K562 (cell line): Measurements from ENCODE around the gene AMN1. TPM values are rescaled to one million over a fixed set of nuclear protein-coding genes. Genes with fewer than 3 reads are reported as not detected.

Source experiments
- ARHGAP35 ChIP-seq: fragments of 450-650 bp; IDR thresholded peaks from 2 replicates; pipeline ENCODE4 v1.6.1; 2018; ENCODE audit not compliant: partially characterized antibody
- BMI1 ChIP-seq: fragments of 150-350 bp; IDR thresholded peaks from 2 replicates; pipeline ENCODE4 v1.6.1; 2014; ENCODE audit warnings: low read length
- HIVEP1 ChIP-seq: fragments of 250-450 bp; sonication (Bioruptor Pico); IDR thresholded peaks from 2 replicates; pipeline ENCODE4 v1.4.0; 2020; ENCODE audit warnings: mild to moderate bottlenecking
- PHF21A ChIP-seq: fragments of 450-650 bp; IDR thresholded peaks from 2 replicates; pipeline ENCODE4 v1.6.1; 2017; ENCODE audit warnings: low read depth, borderline replicate concordance
- ZNF76 ChIP-seq: fragments of 250-450 bp; sonication (Bioruptor Pico); IDR thresholded peaks from 2 replicates; pipeline ENCODE4 v1.4.0; 2020; ENCODE audit warnings: mild to moderate bottlenecking, moderate library complexity, borderline replicate concordance
- polyA plus RNA-seq, 8 experiments: library from polyadenylated mRNA; depleted of rRNA in 4 of 8; stranded (reverse) in 5 of 8; unstranded in 3 of 8; fragments of >200 nt; fragmentation: Nextera tagmentation in 2 of 8; fragmentation: Illumina TruSeq in 1 of 8; extraction: Ambion mirVana in 2 of 8; extraction: Trizol in 1 of 8; gene quantifications; 2 replicates each; pipeline versions ENCODE4 v1.2.1 to v1.2.3, GENCODE V29; 2011 to 2014; ENCODE audit warnings: inconsistent platforms in 1 of 8, missing spikeins in 1 of 8
- total RNA-seq, 7 experiments: library from RNA; depleted of rRNA in 6 of 7; stranded (reverse); fragments of >200 nt in 6 of 7; fragmentation: Illumina TruSeq in 2 of 7; extraction: Trizol in 2 of 7; gene quantifications; 2 replicates each; pipeline versions ENCODE4 v1.2.1 to v1.2.3, GENCODE V29; 2011 to 2021; ENCODE audit warnings: low replicate concordance in 1 of 7
- TF ChIP-seq, protein P1 (sequence below), 2 experiments: IDR thresholded peaks in 1 of 2; conservative IDR thresholded peaks in 1 of 2; 2 replicates each; pipeline ENCODE4 v1.6.1; 2016; ENCODE audit warnings: low read depth in 2 of 2, mild to moderate bottlenecking in 1 of 2, missing compliant biosample characterization in 1 of 2, missing genetic modification characterization in 1 of 2, moderate library complexity in 1 of 2
- TF ChIP-seq, protein P2 (sequence below): IDR thresholded peaks from 2 replicates; pipeline ENCODE4 v1.6.1; 2011; ENCODE audit warnings: borderline replicate concordance, low read depth, mild to moderate bottlenecking, moderate library complexity, low read length; ENCODE audit not compliant: insufficient read depth, poor library complexity, severe bottlenecking
- TF ChIP-seq, protein P3 (sequence below): fragments of 450-650 bp; IDR thresholded peaks from 2 replicates; pipeline ENCODE4 v1.6.1; 2018; ENCODE audit not compliant: partially characterized antibody
- TF ChIP-seq, protein P4 (sequence below): fragments of 150-350 bp; IDR thresholded peaks from 2 replicates; pipeline ENCODE4 v1.6.1; 2014; ENCODE audit warnings: low read depth, mild to moderate bottlenecking, low read length, borderline replicate concordance
- TF ChIP-seq, protein P5 (sequence below): fragments of 450-650 bp; IDR thresholded peaks from 2 replicates; pipeline ENCODE4 v1.6.1; 2014; ENCODE audit warnings: low read depth, mild to moderate bottlenecking, moderate library complexity, borderline replicate concordance

AMN1 gene
- total and polyA plus RNA-seq, 9 of the 15 experiments (the other 6 are each of a cell fraction or from before 2014, with no cell fraction given): 5.2 to 27.6 (median 13.0) TPM

DNA sequence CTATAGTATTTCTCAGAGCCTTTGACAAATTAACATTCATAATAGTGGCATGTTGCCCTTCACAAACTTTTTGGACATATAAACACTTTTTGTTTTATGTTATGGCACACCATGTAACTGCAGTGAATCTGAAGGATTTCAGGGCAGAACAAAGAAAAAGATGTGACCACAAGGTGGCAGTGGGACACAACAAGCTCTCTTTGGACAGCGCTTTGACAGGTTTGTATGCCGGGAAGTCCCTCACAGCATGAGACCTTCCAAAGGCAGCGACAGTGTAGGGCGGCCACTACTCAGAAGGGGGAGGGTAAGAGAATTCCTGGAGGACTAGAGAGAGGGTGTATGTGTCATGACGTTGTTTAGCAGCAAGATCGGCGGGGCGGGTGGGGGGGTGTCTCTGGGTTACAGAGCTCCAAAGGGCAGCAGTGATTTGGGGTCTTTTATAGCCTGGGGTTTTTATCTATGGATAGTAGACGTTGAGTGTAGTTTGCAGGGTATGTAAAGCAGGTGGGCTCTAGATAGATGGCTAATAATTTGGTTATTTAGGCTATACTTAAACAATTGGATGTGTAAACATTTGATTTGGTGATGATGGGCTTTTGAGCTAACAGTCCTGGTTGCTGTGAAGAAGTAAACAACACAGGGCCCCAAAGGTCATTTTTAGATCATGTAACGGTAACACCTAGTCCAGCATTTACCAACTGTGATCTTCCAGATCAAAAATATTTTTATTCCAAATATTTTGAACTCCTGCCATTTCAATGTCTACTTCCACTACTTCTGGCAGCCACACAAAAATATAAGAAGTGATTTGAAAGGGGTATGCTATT lies 46.5 kb downstream of the AMN1 start (continued):
- TF ChIP-seq, protein P1, sequence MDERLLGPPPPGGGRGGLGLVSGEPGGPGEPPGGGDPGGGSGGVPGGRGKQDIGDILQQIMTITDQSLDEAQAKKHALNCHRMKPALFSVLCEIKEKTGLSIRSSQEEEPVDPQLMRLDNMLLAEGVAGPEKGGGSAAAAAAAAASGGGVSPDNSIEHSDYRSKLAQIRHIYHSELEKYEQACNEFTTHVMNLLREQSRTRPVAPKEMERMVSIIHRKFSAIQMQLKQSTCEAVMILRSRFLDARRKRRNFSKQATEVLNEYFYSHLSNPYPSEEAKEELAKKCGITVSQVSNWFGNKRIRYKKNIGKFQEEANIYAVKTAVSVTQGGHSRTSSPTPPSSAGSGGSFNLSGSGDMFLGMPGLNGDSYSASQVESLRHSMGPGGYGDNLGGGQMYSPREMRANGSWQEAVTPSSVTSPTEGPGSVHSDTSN (CRISPR knock-in tag; IDR thresholded peaks at IDR 0.05; ENCODE audit: low read depth): no peak
- TF ChIP-seq, protein P1 (tag; conservative IDR thresholded peaks at IDR 0.05; ENCODE audit: low read depth): no peak
- TF ChIP-seq ARHGAP35 (no peak), BMI1 (no peak), HIVEP1 (CRISPR knock-in tag) (no peak), ZNF76 (CRISPR knock-in tag) (no peak), PHF21A (0 out of 2 replicates have a peak, but pooled peaks have one; percentile 5)
- TF ChIP-seq, protein P2, sequence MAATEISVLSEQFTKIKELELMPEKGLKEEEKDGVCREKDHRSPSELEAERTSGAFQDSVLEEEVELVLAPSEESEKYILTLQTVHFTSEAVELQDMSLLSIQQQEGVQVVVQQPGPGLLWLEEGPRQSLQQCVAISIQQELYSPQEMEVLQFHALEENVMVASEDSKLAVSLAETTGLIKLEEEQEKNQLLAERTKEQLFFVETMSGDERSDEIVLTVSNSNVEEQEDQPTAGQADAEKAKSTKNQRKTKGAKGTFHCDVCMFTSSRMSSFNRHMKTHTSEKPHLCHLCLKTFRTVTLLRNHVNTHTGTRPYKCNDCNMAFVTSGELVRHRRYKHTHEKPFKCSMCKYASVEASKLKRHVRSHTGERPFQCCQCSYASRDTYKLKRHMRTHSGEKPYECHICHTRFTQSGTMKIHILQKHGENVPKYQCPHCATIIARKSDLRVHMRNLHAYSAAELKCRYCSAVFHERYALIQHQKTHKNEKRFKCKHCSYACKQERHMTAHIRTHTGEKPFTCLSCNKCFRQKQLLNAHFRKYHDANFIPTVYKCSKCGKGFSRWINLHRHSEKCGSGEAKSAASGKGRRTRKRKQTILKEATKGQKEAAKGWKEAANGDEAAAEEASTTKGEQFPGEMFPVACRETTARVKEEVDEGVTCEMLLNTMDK: no peak
- TF ChIP-seq, protein P3, sequence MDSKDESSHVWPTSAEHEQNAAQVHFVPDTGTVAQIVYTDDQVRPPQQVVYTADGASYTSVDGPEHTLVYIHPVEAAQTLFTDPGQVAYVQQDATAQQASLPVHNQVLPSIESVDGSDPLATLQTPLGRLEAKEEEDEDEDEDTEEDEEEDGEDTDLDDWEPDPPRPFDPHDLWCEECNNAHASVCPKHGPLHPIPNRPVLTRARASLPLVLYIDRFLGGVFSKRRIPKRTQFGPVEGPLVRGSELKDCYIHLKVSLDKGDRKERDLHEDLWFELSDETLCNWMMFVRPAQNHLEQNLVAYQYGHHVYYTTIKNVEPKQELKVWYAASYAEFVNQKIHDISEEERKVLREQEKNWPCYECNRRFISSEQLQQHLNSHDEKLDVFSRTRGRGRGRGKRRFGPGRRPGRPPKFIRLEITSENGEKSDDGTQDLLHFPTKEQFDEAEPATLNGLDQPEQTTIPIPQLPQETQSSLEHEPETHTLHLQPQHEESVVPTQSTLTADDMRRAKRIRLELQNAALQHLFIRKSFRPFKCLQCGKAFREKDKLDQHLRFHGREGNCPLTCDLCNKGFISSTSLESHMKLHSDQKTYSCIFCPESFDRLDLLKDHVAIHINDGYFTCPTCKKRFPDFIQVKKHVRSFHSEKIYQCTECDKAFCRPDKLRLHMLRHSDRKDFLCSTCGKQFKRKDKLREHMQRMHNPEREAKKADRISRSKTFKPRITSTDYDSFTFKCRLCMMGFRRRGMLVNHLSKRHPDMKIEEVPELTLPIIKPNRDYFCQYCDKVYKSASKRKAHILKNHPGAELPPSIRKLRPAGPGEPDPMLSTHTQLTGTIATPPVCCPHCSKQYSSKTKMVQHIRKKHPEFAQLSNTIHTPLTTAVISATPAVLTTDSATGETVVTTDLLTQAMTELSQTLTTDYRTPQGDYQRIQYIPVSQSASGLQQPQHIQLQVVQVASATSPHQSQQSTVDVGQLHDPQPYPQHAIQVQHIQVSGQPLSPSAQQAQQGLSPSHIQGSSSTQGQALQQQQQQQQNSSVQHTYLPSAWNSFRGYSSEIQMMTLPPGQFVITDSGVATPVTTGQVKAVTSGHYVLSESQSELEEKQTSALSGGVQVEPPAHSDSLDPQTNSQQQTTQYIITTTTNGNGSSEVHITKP: peak; percentile 31
- TF ChIP-seq, protein P4, sequence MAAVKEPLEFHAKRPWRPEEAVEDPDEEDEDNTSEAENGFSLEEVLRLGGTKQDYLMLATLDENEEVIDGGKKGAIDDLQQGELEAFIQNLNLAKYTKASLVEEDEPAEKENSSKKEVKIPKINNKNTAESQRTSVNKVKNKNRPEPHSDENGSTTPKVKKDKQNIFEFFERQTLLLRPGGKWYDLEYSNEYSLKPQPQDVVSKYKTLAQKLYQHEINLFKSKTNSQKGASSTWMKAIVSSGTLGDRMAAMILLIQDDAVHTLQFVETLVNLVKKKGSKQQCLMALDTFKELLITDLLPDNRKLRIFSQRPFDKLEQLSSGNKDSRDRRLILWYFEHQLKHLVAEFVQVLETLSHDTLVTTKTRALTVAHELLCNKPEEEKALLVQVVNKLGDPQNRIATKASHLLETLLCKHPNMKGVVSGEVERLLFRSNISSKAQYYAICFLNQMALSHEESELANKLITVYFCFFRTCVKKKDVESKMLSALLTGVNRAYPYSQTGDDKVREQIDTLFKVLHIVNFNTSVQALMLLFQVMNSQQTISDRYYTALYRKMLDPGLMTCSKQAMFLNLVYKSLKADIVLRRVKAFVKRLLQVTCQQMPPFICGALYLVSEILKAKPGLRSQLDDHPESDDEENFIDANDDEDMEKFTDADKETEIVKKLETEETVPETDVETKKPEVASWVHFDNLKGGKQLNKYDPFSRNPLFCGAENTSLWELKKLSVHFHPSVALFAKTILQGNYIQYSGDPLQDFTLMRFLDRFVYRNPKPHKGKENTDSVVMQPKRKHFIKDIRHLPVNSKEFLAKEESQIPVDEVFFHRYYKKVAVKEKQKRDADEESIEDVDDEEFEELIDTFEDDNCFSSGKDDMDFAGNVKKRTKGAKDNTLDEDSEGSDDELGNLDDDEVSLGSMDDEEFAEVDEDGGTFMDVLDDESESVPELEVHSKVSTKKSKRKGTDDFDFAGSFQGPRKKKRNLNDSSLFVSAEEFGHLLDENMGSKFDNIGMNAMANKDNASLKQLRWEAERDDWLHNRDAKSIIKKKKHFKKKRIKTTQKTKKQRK: no peak
- TF ChIP-seq, protein P5, sequence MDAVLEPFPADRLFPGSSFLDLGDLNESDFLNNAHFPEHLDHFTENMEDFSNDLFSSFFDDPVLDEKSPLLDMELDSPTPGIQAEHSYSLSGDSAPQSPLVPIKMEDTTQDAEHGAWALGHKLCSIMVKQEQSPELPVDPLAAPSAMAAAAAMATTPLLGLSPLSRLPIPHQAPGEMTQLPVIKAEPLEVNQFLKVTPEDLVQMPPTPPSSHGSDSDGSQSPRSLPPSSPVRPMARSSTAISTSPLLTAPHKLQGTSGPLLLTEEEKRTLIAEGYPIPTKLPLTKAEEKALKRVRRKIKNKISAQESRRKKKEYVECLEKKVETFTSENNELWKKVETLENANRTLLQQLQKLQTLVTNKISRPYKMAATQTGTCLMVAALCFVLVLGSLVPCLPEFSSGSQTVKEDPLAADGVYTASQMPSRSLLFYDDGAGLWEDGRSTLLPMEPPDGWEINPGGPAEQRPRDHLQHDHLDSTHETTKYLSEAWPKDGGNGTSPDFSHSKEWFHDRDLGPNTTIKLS: no peak
